ENCODE data around the gene JUN. TPM values are rescaled to one million over a fixed set of nuclear protein-coding genes. Genes with fewer than 3 reads are reported as not detected.

JUN gene
- polyA plus RNA-seq, 3 donors, result 29.3 to 330 (median 31.3) TPM

DNA sequence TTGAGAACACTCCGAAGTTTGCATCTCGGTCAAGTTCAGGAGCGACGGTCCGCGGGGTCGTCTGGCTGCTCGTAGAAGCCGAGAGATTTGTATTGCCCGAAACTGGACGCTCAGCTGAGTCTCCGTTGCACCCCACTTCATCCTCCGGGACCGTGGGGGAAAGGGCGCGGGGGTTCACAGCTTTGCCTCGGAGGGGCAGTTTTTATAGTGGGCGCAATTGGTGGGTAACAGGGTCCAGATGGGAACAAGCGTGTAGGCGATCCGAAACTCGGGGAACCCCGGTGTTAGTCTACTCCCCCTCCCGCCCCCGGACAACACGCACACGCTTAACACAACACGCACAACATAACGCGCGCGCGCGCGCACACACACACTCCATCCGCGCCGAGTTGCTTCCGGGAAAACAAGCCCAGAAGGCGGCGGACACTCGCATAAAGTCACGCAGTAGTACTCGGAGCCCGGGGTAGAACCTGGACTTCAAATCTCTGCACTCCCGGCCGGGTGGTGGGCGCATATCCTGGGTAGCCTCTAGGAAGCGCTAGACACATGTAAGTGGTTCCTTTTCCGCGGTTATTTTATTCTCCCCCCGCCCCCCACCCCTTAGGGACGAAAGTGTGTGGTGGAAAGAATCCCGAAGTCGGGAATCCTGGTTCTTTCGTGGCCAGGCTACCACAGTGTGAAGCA lies 1.1 kb upstream of the JUN start:
- Mint-ChIP-seq H3K27me3 (ENCODE audit: low read depth in 3 of 3) (peaks cover 34 to 73% (median 55%) of the 10 kb centered on the region in 3 donors), H3K9me3 (peaks cover 7 to 25% (median 12%) of the 10 kb centered on the region in 7 donors), H3K36me3 (peaks cover 4 to 9% of the 10 kb centered on the region in 2 donors), H3K4me3 (peak overlapping the region; percentile 94 to 99), H3K4me1 (peaks cover 23% of the 10 kb centered on the region), H3K27ac (peak overlapping the region; percentile 95 to 99 (median 97))
- Histone ChIP-seq H3K4me3 (replicated peaks in 1 of 3; ENCODE audit: low read depth in 2 of 3, low read length in 3 of 3) (peak overlapping the region; percentile 48 to 93 (median 85)), H2AFZ (ENCODE audit: insufficient read depth, low read depth, low read length, poor library complexity, severe bottlenecking) (peak overlapping the region; percentile 66), H3K4me2 (replicated peaks; ENCODE audit: extremely low read depth, low read length, poor library complexity, severe bottlenecking) (peak overlapping the region; percentile 93), H3K27ac (ENCODE audit: low read depth in 1 of 2, low read length in 2 of 2) (peak overlapping the region; percentile 89 to 97), H3K27me3 (ENCODE audit: control insufficient read depth in 2 of 2, insufficient read depth in 2 of 2, low read length in 2 of 2) (peaks cover 0 to 51% of the 10 kb centered on the region in 2 donors), H3K79me2 (ENCODE audit: insufficient read depth, low read length) (no peaks in the 10 kb centered on the region), H4K20me1 (ENCODE audit: insufficient read depth, low read length) (peaks cover 33% of the 10 kb centered on the region), H3K36me3 (replicated peaks in 1 of 2; ENCODE audit: control insufficient read depth in 1 of 2, insufficient read depth in 2 of 2, low read length in 2 of 2) (no peaks in the 10 kb centered on the region), H3K9me3 (replicated peaks in 1 of 2; ENCODE audit: control insufficient read depth in 1 of 2, insufficient read depth in 1 of 2, low read length in 2 of 2) (no peaks in the 10 kb centered on the region), H3K9ac (ENCODE audit: insufficient read depth, low read length, poor library complexity, severe bottlenecking) (peak overlapping the region; percentile 94), H3K4me1 (ENCODE audit: control insufficient read depth in 1 of 2, insufficient read depth in 2 of 2, low read length in 2 of 2) (peaks cover 28 to 33% of the 10 kb centered on the region in 2 donors)
- peak; percentile 82 to 97 (median 83) for DNase-seq
- intact Hi-C loops (cut with micrococcal nuclease), result loop anchor here (1.0 to 10.0 kb wide), 9 partner anchors 29 to 910 kb away; partner anchors contain the start of gene FGGY (in 1 of the 2)
- TF ChIP-seq CTCF (IDR thresholded peaks at IDR 0.05), result peak; percentile 35
- 0% methylated on average over 31 of the region's 56 CpGs for WGBS (ENCODE audit: insufficient coverage)

DNA sequence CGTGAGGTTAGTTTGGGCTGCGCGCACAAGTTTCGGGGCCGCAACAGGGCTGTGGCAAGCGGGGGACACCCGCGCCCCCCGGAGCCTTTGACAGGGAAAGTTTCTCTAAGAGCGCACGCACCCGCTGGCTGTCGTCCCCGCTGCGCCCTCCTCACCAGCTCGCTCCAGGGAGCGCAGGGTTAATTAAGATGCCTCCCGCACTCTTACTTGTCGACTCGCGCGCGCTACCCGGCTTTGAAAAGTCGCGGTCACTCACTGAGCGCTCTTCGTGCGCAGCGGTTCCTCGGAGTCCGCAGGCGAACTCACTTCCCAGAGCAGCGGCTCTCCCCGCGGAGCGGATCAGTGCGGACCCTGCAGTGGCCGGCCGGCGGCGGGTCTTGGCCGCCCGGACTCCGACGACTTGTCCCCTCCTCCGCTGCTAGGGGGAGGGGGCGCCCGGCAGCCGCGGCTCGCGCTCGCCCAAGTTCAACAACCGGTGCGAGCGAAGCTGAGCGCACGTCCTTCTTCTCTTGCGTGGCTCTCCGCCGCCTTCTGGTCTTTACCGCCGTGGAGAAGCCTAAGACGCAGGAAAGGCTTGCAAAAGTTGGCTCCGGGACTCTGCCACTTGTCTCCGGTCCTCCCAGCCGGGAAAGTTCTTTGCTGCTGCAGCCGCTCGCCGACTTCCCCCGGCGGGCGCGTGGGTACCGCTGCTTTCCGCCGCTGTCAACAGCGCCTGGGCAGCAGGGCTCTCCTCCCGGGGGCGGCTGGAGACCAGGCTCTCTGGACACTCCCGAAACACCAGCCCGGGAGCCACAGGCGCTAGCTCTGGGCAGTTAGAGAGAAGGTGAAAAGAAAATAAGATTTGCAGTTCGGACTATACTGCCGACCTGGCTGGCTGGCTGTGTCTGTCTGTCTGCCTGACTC lies 506 bp downstream of the JUN start:
- TF ChIP-seq CTCF (IDR thresholded peaks at IDR 0.05), result no peak
- Histone ChIP-seq H3K4me1 (ENCODE audit: control insufficient read depth in 1 of 2, insufficient read depth in 2 of 2, low read length in 2 of 2) (peaks cover 28 to 33% of the 10 kb centered on the region in 2 donors), H3K36me3 (replicated peaks in 1 of 2; ENCODE audit: control insufficient read depth in 1 of 2, insufficient read depth in 2 of 2, low read length in 2 of 2) (no peaks in the 10 kb centered on the region), H3K27me3 (ENCODE audit: control insufficient read depth in 2 of 2, insufficient read depth in 2 of 2, low read length in 2 of 2) (peaks cover 0 to 65% of the 10 kb centered on the region in 2 donors), H3K4me3 (replicated peaks in 1 of 3; ENCODE audit: low read depth in 2 of 3, low read length in 3 of 3) (peak overlapping the region; percentile 80 to 93 (median 85)), H3K9me3 (replicated peaks in 1 of 2; ENCODE audit: control insufficient read depth in 1 of 2, insufficient read depth in 1 of 2, low read length in 2 of 2) (no peaks in the 10 kb centered on the region), H3K79me2 (ENCODE audit: insufficient read depth, low read length) (no peaks in the 10 kb centered on the region), H3K9ac (ENCODE audit: insufficient read depth, low read length, poor library complexity, severe bottlenecking) (peak overlapping the region; percentile 83), H4K20me1 (ENCODE audit: insufficient read depth, low read length) (peaks cover 33% of the 10 kb centered on the region), H3K27ac (ENCODE audit: low read depth in 1 of 2, low read length in 2 of 2) (peak overlapping the region; percentile 89 to 97), H3K4me2 (replicated peaks; ENCODE audit: extremely low read depth, low read length, poor library complexity, severe bottlenecking) (peak overlapping the region; percentile 93), H2AFZ (ENCODE audit: insufficient read depth, low read depth, low read length, poor library complexity, severe bottlenecking) (no peak overlapping the region)
- intact Hi-C loops (cut with micrococcal nuclease), result loop anchor here (5.0 to 10.0 kb wide), 6 partner anchors 41 to 911 kb away; partner anchors contain the start of gene FGGY (in 1 of the 2)
- H3K9me3 Mint-ChIP-seq, result peaks cover under 1 to 18% (median 7%) of the 10 kb centered on the region in 7 donors
- peak overlapping the region; percentile 96 to 99 for H3K4me3 Mint-ChIP-seq
- H3K36me3 Mint-ChIP-seq, result peaks cover 4 to 11% of the 10 kb centered on the region in 2 donors
- peaks cover 23% of the 10 kb centered on the region for H3K4me1 Mint-ChIP-seq
- peak overlapping the region; percentile 95 to 99 (median 97) for H3K27ac Mint-ChIP-seq
- under 1% methylated on average over 83 of the region's 86 CpGs for WGBS (ENCODE audit: insufficient coverage)
- H3K27me3 Mint-ChIP-seq (ENCODE audit: low read depth in 3 of 3), result peaks cover 41 to 80% (median 59%) of the 10 kb centered on the region in 3 donors
- peak in 2 of 3 donors; percentile 25 to 37 for DNase-seq

Measured in CD14-positive monocyte (primary cell).